HepG2 (cell line): ENCODE data around the gene CLEC10A. TPM values are rescaled to one million over a fixed set of nuclear protein-coding genes. Genes with fewer than 3 reads are reported as not detected.
"Not testable (repeated sequence)": the region's sequence is repeated elsewhere in the genome, so short reads cannot be mapped to it uniquely, and the experiment has no call there.

ENCODE experiments used
- ATF2 ChIP-seq: sonication (generic); formaldehyde crosslinking; IDR thresholded peaks from 2 replicates; pipeline ENCODE4 v1.4.0; 2020; ENCODE audit warnings: missing genetic modification reagents
- CREM ChIP-seq, 2 experiments: sonication (generic) in 1 of 2; formaldehyde crosslinking in 1 of 2; IDR thresholded peaks; 2 replicates each; pipeline versions ENCODE4 v1.4.0 to v1.6.1; 2016 to 2020; ENCODE audit warnings: antibody characterized with exemption in 1 of 2, mild to moderate bottlenecking in 1 of 2, missing genetic modification reagents in 1 of 2
- FOXJ3 ChIP-seq: sonication (generic); formaldehyde crosslinking; IDR thresholded peaks from 2 replicates; pipeline ENCODE4 v1.4.0; 2020; ENCODE audit warnings: missing genetic modification reagents, mild to moderate bottlenecking, borderline replicate concordance
- MIER2 ChIP-seq: IDR thresholded peaks from 2 replicates; pipeline ENCODE4 v1.6.1; 2016; ENCODE audit warnings: missing biosample characterization, missing genetic modification reagents
- RERE ChIP-seq: IDR thresholded peaks from 2 replicates; pipeline ENCODE4 v1.6.1; 2016; ENCODE audit warnings: low read depth, missing genetic modification reagents, missing compliant biosample characterization
- SALL1 ChIP-seq: sonication (generic); formaldehyde crosslinking; IDR thresholded peaks from 2 replicates; pipeline ENCODE4 v1.8.0; 2022; ENCODE audit warnings: mild to moderate bottlenecking, missing genetic modification reagents
- TFDP1 ChIP-seq: IDR thresholded peaks from 2 replicates; pipeline ENCODE4 v1.6.1; 2016; ENCODE audit warnings: missing compliant biosample characterization, missing genetic modification reagents, borderline replicate concordance
- ZFX ChIP-seq: sonication (generic); formaldehyde crosslinking; IDR thresholded peaks from 2 replicates; pipeline ENCODE4 v1.4.0; 2020; ENCODE audit warnings: mild to moderate bottlenecking, low read depth, missing genetic modification reagents, moderate library complexity
- ZGPAT ChIP-seq: IDR thresholded peaks from 2 replicates; pipeline ENCODE4 v1.6.1; 2016; ENCODE audit warnings: mild to moderate bottlenecking
- ZNF331 ChIP-seq: sonication (generic); formaldehyde crosslinking; IDR thresholded peaks from 2 replicates; pipeline ENCODE4 v1.4.0; 2020; ENCODE audit warnings: missing genetic modification reagents
- polyA plus RNA-seq, 8 experiments: library from polyadenylated mRNA; depleted of rRNA in 3 of 8; stranded (reverse) in 7 of 8; unstranded in 1 of 8; fragments of >200 nt; fragmentation: Illumina TruSeq in 4 of 8; extraction: Trizol in 4 of 8; gene quantifications; 2 replicates each; pipeline versions ENCODE4 v1.2.1 to v1.2.3, GENCODE V29; 2011 to 2016; ENCODE audit warnings: low read depth in 4 of 8, missing spikeins in 1 of 8, mixed read lengths in 1 of 8; ENCODE audit not compliant: insufficient read depth in 1 of 8
- total RNA-seq, 5 experiments: library from RNA; depleted of rRNA; stranded (reverse); fragments of >200 nt; fragmentation: Illumina TruSeq; extraction: Trizol; gene quantifications; 2 replicates each; pipeline ENCODE4 v1.2.3, GENCODE V29; 2016; ENCODE audit warnings: low read depth in 1 of 5
- TF ChIP-seq, protein P1 (sequence below): sonication (generic); formaldehyde crosslinking; IDR thresholded peaks from 2 replicates; pipeline ENCODE4 v1.4.0; 2020; ENCODE audit warnings: missing genetic modification reagents, low read depth, mild to moderate bottlenecking, borderline replicate concordance
- TF ChIP-seq, protein P2 (sequence below): sonication (generic); formaldehyde crosslinking; IDR thresholded peaks from 2 replicates; pipeline ENCODE4 v1.5.1; 2020; ENCODE audit warnings: mild to moderate bottlenecking, missing genetic modification reagents, moderate library complexity

Gene CLEC10A
- total and polyA plus RNA-seq, 2 of the 13 experiments (the other 11 are each of a cell fraction or from before 2014, with no cell fraction given): 0.33 TPM; not detected in 1

DNA sequence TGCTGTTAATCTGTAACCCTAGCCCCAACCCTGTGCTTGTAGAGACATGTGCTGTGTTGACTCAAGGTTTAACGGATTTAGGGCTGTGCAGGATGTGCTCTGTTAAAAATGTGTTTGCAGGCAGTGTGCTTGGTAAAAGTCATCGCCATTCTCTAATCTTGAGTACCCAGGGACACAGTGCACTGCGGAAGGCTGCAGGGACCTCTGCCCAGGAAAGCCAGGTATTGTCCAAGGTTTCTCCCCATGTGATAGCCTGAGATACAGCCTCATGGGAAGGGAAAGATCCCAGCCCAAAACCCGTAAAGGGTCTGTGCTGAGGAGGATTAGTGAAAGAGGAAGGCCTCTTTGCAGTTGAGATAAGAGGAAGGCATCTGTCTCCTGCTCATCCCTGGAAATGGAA, 8.4 kb upstream of the CLEC10A start (continued):
- TF ChIP-seq RERE (CRISPR knock-in tag) (peak; percentile 61; the same call in 1 of the 2 replicates), ZFX (CRISPR knock-in tag) (peak; percentile 39; the same call in 1 of the 2 replicates), ZGPAT (CRISPR knock-in tag) (0 out of 2 replicates have a peak, but pooled peaks have one; percentile 55), ZNF331 (peak; percentile 65), SALL1 (peak; percentile 68), ATF2 (CRISPR knock-in tag) (peak; percentile 39; the same call in 1 of the 2 replicates), FOXJ3 (CRISPR knock-in tag) (0 out of 2 replicates have a peak, but pooled peaks have one; percentile 12), TFDP1 (CRISPR knock-in tag) (0 out of 2 replicates have a peak, but pooled peaks have one; percentile 49), MIER2 (peak; percentile 76; the same call in 1 of the 2 replicates), CREM (IDR thresholded peaks at IDR 0.05) (peak; percentile 44; the same call in 1 of the 2 replicates)
- TF ChIP-seq, protein P1, sequence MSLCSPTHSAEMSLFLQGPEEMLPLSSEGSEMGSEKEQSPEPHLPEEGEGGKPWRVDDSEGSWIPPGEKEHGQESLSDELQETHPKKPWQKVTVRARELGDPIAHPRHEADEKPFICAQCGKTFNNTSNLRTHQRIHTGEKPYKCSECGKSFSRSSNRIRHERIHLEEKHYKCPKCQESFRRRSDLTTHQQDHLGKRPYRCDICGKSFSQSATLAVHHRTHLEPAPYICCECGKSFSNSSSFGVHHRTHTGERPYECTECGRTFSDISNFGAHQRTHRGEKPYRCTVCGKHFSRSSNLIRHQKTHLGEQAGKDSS (CRISPR knock-in tag): peak; percentile 71; the same call in 1 of the 2 replicates
- TF ChIP-seq, protein P2, sequence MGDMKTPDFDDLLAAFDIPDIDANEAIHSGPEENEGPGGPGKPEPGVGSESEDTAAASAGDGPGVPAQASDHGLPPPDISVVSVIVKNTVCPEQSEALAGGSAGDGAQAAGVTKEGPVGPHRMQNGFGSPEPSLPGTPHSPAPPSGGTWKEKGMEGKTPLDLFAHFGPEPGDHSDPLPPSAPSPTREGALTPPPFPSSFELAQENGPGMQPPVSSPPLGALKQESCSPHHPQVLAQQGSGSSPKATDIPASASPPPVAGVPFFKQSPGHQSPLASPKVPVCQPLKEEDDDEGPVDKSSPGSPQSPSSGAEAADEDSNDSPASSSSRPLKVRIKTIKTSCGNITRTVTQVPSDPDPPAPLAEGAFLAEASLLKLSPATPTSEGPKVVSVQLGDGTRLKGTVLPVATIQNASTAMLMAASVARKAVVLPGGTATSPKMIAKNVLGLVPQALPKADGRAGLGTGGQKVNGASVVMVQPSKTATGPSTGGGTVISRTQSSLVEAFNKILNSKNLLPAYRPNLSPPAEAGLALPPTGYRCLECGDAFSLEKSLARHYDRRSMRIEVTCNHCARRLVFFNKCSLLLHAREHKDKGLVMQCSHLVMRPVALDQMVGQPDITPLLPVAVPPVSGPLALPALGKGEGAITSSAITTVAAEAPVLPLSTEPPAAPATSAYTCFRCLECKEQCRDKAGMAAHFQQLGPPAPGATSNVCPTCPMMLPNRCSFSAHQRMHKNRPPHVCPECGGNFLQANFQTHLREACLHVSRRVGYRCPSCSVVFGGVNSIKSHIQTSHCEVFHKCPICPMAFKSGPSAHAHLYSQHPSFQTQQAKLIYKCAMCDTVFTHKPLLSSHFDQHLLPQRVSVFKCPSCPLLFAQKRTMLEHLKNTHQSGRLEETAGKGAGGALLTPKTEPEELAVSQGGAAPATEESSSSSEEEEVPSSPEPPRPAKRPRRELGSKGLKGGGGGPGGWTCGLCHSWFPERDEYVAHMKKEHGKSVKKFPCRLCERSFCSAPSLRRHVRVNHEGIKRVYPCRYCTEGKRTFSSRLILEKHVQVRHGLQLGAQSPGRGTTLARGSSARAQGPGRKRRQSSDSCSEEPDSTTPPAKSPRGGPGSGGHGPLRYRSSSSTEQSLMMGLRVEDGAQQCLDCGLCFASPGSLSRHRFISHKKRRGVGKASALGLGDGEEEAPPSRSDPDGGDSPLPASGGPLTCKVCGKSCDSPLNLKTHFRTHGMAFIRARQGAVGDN (CRISPR knock-in tag): peak; percentile 12; the same call in 1 of the 2 replicates
- TF ChIP-seq CREM (CRISPR knock-in tag; IDR thresholded peaks at IDR 0.05): not testable (repeated sequence)
